ENCODE data around the gene ATP4A. TPM values are rescaled to one million over a fixed set of nuclear protein-coding genes. Genes with fewer than 3 reads are reported as not detected.

The ATP4A gene
- total and polyA plus RNA-seq, 8 donors: not detected

GRCh38 chr19:35540356-35540927 is 23.0 kb downstream of the ATP4A start:
- Histone ChIP-seq H3K36me3 (no peaks in the 10 kb centered on the region), H3K4me1 (peaks cover 0 to 12% of the 10 kb centered on the region in 2 donors), H3K27me3 (peaks cover 0 to 10% of the 10 kb centered on the region in 2 donors), H3K9me3 (no peaks in the 10 kb centered on the region), H3K4me3 (no peak overlapping the region), H3K27ac (no peak overlapping the region)
- intact Hi-C loops (cut with DNase I): no loop called here
- no peak for TF ChIP-seq CTCF (IDR thresholded peaks at IDR 0.05)
- ATAC-seq: no peak
- DNase-seq: no peak

GRCh38 chr19:35539850-35540249 is 23.6 kb downstream of the ATP4A start:
- H3K4me3 ChIP-seq: no peak overlapping the region
- no peaks in the 10 kb centered on the region for H3K36me3 ChIP-seq
- peaks cover 0 to 14% of the 10 kb centered on the region in 2 donors for H3K27me3 ChIP-seq
- H3K27ac ChIP-seq: no peak overlapping the region
- peaks cover 0 to 9% of the 10 kb centered on the region in 2 donors for H3K4me1 ChIP-seq
- no peak for DNase-seq
- no peak for TF ChIP-seq CTCF (IDR thresholded peaks at IDR 0.05)
- no peaks in the 10 kb centered on the region for H3K9me3 ChIP-seq
- no peak for ATAC-seq
- intact Hi-C loops (cut with DNase I): no loop called here

- no peak for DNase-seq
- ATAC-seq: no peak
- Histone ChIP-seq H3K4me3 (no peak overlapping the region), H3K27me3 (peaks cover 0 to 19% of the 10 kb centered on the region in 2 donors), H3K9me3 (no peaks in the 10 kb centered on the region), H3K4me1 (peaks cover 0 to 4% of the 10 kb centered on the region in 2 donors), H3K36me3 (no peaks in the 10 kb centered on the region), H3K27ac (no peak overlapping the region)
- no peak for TF ChIP-seq CTCF (IDR thresholded peaks at IDR 0.05)
- intact Hi-C loops (cut with DNase I): no loop called here
Measured at GRCh38 chr19:35539314-35539713, 24.1 kb downstream of the ATP4A start.

- no peak for TF ChIP-seq CTCF (IDR thresholded peaks at IDR 0.05)
- no peak overlapping the region for H3K27ac ChIP-seq
- H3K27me3 ChIP-seq: peaks cover 0 to 63% of the 10 kb centered on the region in 2 donors
- no peaks in the 10 kb centered on the region for H3K36me3 ChIP-seq
- intact Hi-C loops (cut with DNase I): no loop called here
- H3K4me3 ChIP-seq: no peak overlapping the region
- ATAC-seq: no peak
- no peaks in the 10 kb centered on the region for H3K9me3 ChIP-seq
- DNase-seq: no peak
- H3K4me1 ChIP-seq: peaks cover 4 to 12% of the 10 kb centered on the region in 2 donors
Measured at GRCh38 chr19:35534803-35535480, 28.5 kb downstream of the ATP4A start.

GRCh38 chr19:35533822-35534392 is 29.6 kb downstream of the ATP4A start:
- DNase-seq (peak in 1 of 4 donors; percentile 83), ATAC-seq (peak; percentile 97)
- H3K36me3 ChIP-seq: no peaks in the 10 kb centered on the region
- peaks cover 0 to 73% of the 10 kb centered on the region in 2 donors for H3K27me3 ChIP-seq
- H3K4me1 ChIP-seq: peaks cover 4 to 12% of the 10 kb centered on the region in 2 donors
- no peak overlapping the region for H3K4me3 ChIP-seq
- intact Hi-C loops (cut with DNase I): no loop called here
- H3K27ac ChIP-seq: no peak overlapping the region
- TF ChIP-seq CTCF (IDR thresholded peaks at IDR 0.05): no peak
- no peaks in the 10 kb centered on the region for H3K9me3 ChIP-seq

Data from left lung (tissue), 10 donors.